Breast epithelium (tissue), 3 donors: ENCODE data around the gene ZNF263.

ENCODE experiments used
- POLR2A ChIP-seq: fragments of 450-650 bp; IDR thresholded peaks from one replicate; pipeline ENCODE4 v1.6.1; 2016; ENCODE audit warnings: antibody characterized with exemption, mild to moderate bottlenecking, moderate library complexity
- POLR2AphosphoS5 ChIP-seq, 3 donors: sonication (generic); formaldehyde crosslinking; IDR thresholded peaks; one replicate each; pipeline ENCODE4 v1.6.1; 2017; ENCODE audit warnings: antibody characterized with exemption in 3 of 3
- TF ChIP-seq, protein P1 (sequence below), 3 donors: fragments of 450-650 bp; IDR thresholded peaks; one replicate each; pipeline ENCODE4 v1.5.1; 2016 to 2017; ENCODE audit warnings: antibody characterized with exemption in 3 of 3, mild to moderate bottlenecking in 3 of 3, moderate library complexity in 3 of 3

DNA sequence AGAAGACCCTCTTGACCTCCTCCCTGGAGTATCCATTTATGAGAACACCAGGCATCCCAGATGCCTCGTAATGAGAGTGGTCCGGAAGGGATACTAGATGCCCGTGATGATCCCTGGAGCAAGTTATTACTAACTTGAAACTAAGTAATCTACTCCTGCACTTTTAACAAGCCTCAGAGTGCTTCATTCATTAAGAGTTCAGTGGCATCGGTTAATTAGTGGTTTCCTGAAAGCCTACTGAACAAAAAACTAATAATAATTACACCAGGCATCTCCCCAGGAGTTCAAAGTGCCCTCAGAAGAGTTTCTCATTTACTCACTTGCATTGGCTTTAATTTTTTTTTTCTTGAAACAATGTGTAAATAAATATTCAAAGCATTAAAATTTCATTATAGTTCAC, 44.2 kb downstream of the ZNF263 start:
- TF ChIP-seq POLR2AphosphoS5 (IDR thresholded peaks at IDR 0.05) = no peak
- TF ChIP-seq, protein P1, sequence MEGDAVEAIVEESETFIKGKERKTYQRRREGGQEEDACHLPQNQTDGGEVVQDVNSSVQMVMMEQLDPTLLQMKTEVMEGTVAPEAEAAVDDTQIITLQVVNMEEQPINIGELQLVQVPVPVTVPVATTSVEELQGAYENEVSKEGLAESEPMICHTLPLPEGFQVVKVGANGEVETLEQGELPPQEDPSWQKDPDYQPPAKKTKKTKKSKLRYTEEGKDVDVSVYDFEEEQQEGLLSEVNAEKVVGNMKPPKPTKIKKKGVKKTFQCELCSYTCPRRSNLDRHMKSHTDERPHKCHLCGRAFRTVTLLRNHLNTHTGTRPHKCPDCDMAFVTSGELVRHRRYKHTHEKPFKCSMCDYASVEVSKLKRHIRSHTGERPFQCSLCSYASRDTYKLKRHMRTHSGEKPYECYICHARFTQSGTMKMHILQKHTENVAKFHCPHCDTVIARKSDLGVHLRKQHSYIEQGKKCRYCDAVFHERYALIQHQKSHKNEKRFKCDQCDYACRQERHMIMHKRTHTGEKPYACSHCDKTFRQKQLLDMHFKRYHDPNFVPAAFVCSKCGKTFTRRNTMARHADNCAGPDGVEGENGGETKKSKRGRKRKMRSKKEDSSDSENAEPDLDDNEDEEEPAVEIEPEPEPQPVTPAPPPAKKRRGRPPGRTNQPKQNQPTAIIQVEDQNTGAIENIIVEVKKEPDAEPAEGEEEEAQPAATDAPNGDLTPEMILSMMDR (IDR thresholded peaks at IDR 0.05) = no peak
- TF ChIP-seq POLR2A = no peak
